Neural cell (in vitro differentiated cells): ENCODE data around the gene SAMD10.

Experiments
- CTCF ChIP-seq: fragments of 450-650 bp; IDR thresholded peaks from 2 replicates; pipeline ENCODE4 v1.5.1; 2014; ENCODE audit warnings: antibody characterized with exemption, mild to moderate bottlenecking, moderate library complexity; ENCODE audit not compliant: poor library complexity, severe bottlenecking
- EP300 ChIP-seq: fragments of 450-650 bp; conservative IDR thresholded peaks from 2 replicates; pipeline ENCODE4 v1.6.1; 2014; ENCODE audit warnings: antibody characterized with exemption, mild to moderate bottlenecking, moderate library complexity; ENCODE audit not compliant: poor library complexity, severe bottlenecking
- EZH2 ChIP-seq: fragments of 200-600, 300-800 bp; shearing (Covaris generic), sonication (generic); IDR thresholded peaks from 2 replicates; pipeline ENCODE4 v1.6.1; 2014; ENCODE audit warnings: antibody characterized with exemption, low read length, borderline replicate concordance, mild to moderate bottlenecking; ENCODE audit not compliant: insufficient read depth, poor library complexity, severe bottlenecking
- MXI1 ChIP-seq: fragments of 450-650 bp; conservative IDR thresholded peaks from 2 replicates; pipeline ENCODE4 v1.6.1; 2014; ENCODE audit warnings: antibody characterized with exemption, mild to moderate bottlenecking; ENCODE audit not compliant: poor library complexity, severe bottlenecking
- POLR2AphosphoS5 ChIP-seq: IDR thresholded peaks from 2 replicates; pipeline ENCODE4 v1.6.1; 2012
- RAD21 ChIP-seq: fragments of 450-650 bp; conservative IDR thresholded peaks from 2 replicates; pipeline ENCODE4 v1.6.1; 2014; ENCODE audit warnings: antibody characterized with exemption, mild to moderate bottlenecking, moderate library complexity
- REST ChIP-seq: IDR thresholded peaks from 2 replicates; pipeline ENCODE4 v1.6.1; 2012; ENCODE audit warnings: borderline replicate concordance
- TAF1 ChIP-seq: IDR thresholded peaks from 2 replicates; pipeline ENCODE4 v1.6.1; 2012; ENCODE audit warnings: low read depth

GRCh38 chr20:63940071-63940471 lies 39.4 kb downstream of the SAMD10 start:
- TF ChIP-seq CTCF, result no peak
- no peak for TF ChIP-seq TAF1
- no peak for TF ChIP-seq EZH2
- TF ChIP-seq MXI1, result no peak
- TF ChIP-seq POLR2AphosphoS5, result no peak
- no peak for TF ChIP-seq RAD21
- no peak for TF ChIP-seq EP300
- TF ChIP-seq REST, result no peak
